ENCODE results near the gene NUBP2.

Gene NUBP2

DNA sequence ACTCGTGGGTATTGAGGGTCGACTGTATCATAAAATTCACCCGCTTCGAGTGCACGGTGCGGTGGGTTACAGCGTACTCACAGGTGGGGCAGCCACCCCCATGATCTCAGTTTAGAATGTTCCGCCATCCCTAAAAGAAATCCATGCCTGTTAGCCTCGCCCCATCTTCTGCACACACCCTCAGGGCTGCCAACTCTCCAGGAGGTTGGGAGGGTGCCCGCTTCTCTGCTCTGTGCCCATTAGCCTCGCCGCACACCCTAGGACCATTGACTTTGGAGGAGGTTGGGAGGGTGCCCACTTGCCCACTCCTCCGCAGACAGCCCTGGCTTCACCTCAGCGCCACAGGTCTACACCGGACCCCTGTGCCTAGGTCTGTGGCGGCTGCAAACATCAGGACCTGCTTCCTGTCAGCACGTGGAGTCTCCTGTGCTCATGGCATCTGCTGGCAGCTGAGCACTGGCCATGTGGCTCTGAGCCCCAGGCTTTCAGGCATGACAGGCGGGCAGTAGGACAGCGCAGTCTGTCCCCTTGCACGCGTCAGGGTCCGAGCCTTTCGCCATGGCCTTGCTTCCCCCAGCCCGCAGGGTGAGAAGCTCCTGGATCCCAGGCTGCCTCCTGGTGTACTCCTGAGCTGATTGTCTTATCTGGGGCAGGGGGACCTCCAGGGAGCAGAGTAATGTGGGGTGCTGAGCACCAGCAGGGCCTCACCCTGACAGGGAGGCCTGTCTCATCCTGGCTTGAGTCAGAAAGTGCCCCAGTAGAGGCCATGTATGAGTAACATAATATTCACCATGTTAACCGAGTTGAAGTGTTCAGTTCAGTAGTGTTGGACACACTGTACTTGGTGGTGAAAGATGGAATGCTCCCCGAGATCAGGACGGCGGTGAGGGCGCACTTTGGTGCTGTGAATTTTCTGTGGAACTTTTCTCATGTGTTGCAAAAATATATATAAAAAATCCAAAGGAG is 33.3 kb upstream of the NUBP2 start:
- no peak overlapping the region for H4K8ac ChIP-seq (ENCODE audit: low read depth, low read length)
- no peak overlapping the region for H3K9ac ChIP-seq (ENCODE audit: low read depth, low read length, poor library complexity)
- H3K18ac ChIP-seq (ENCODE audit: low read length): no peak overlapping the region
- no CpG with 5 or more reads among the region's 29 CpGs for WGBS, 2 donors (ENCODE audit: extremely low coverage in 2 of 2, insufficient read length in 2 of 2, insufficient replicate concordance in 1 of 2)
- no peak overlapping the region for H2BK120ac ChIP-seq (ENCODE audit: low read depth, low read length)
- H3K9me3 ChIP-seq (replicated peaks in 1 of 2; ENCODE audit: control insufficient read depth in 2 of 2, insufficient read depth in 1 of 2, low read depth in 1 of 2, low read length in 2 of 2): peaks cover 0 to 1% of the 10 kb centered on the region in 2 donors
- peak overlapping the region in 1 of 2 donors; percentile 3 for H3K4me3 ChIP-seq (ENCODE audit: low read length in 2 of 2)
- no peak overlapping the region for H3K4me2 ChIP-seq (ENCODE audit: insufficient read depth, low read length, poor library complexity, severe bottlenecking)
- no peak overlapping the region for H4K91ac ChIP-seq (ENCODE audit: low read depth, low read length, poor library complexity)
- H3K27me3 ChIP-seq (ENCODE audit: control insufficient read depth in 3 of 3, insufficient read depth in 3 of 3, low read depth in 1 of 3, low read length in 3 of 3): no peaks in the 10 kb centered on the region
- peak overlapping the region; percentile 5 for H3K23ac ChIP-seq (ENCODE audit: low read depth, low read length, poor library complexity)
- no peak overlapping the region for H2AFZ ChIP-seq (ENCODE audit: low read length)
- no peaks in the 10 kb centered on the region for H3K4me1 ChIP-seq (ENCODE audit: control insufficient read depth in 2 of 2, insufficient read depth in 1 of 2, low read depth in 1 of 2, low read length in 2 of 2)
- DNase-seq (ENCODE audit: low spot score): no peak
- H2BK12ac ChIP-seq (ENCODE audit: low read length): no peak overlapping the region
- H2BK5ac ChIP-seq (ENCODE audit: low read length): no peak overlapping the region
- no peak overlapping the region for H2AK5ac ChIP-seq (ENCODE audit: low read depth, low read length)
- no peak overlapping the region for H2BK15ac ChIP-seq (ENCODE audit: low read length)
- no peak overlapping the region for H3K4ac ChIP-seq (ENCODE audit: low read length)
- peaks cover 1% of the 10 kb centered on the region for H3K79me1 ChIP-seq (ENCODE audit: low read depth, low read length)
- no peak overlapping the region for H3K27ac ChIP-seq (replicated peaks; ENCODE audit: low read length)
- H3K14ac ChIP-seq (ENCODE audit: low read length): no peak overlapping the region
- peaks cover 41 to 80% of the 10 kb centered on the region in 2 donors for H3K36me3 ChIP-seq (replicated peaks in 1 of 2; ENCODE audit: control insufficient read depth in 2 of 2, insufficient read depth in 2 of 2, low read length in 2 of 2)

DNA sequence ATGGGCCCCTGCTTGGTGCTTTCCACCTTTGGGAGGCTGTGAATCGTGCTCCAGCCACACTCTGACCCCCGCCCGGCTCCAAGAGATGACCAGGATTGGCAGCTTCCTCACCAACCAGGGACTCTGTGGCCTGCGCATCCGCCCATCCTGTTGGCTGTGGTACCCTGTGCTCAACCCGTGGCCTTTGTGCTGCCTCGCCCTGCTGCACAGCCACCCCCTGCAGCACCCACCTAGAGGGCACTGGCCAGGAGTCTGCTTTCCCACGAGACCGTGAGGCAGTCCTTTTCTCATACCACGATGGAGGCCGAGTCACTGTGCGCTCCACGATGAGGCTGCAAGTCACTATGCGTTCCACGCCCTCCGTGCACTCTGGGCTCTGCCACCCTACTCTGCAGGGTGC is 30.8 kb upstream of the NUBP2 start:
- H3K4me2 ChIP-seq (ENCODE audit: insufficient read depth, low read length, poor library complexity, severe bottlenecking): no peak overlapping the region
- H3K27me3 ChIP-seq (ENCODE audit: control insufficient read depth in 3 of 3, insufficient read depth in 3 of 3, low read depth in 1 of 3, low read length in 3 of 3): no peaks in the 10 kb centered on the region
- H3K14ac ChIP-seq (ENCODE audit: low read length): no peak overlapping the region
- no peak overlapping the region for H3K23ac ChIP-seq (ENCODE audit: low read depth, low read length, poor library complexity)
- H3K79me1 ChIP-seq (ENCODE audit: low read depth, low read length): no peaks in the 10 kb centered on the region
- H4K91ac ChIP-seq (ENCODE audit: low read depth, low read length, poor library complexity): no peak overlapping the region
- H3K9me3 ChIP-seq (replicated peaks in 1 of 2; ENCODE audit: control insufficient read depth in 2 of 2, insufficient read depth in 1 of 2, low read depth in 1 of 2, low read length in 2 of 2): no peaks in the 10 kb centered on the region
- H3K4ac ChIP-seq (ENCODE audit: low read length): no peak overlapping the region
- H2BK15ac ChIP-seq (ENCODE audit: low read length): no peak overlapping the region
- H3K4me3 ChIP-seq (ENCODE audit: low read length in 2 of 2): peak overlapping the region in 1 of 2 donors; percentile 24
- H2BK5ac ChIP-seq (ENCODE audit: low read length): no peak overlapping the region
- peak overlapping the region; percentile 75 for H2BK12ac ChIP-seq (ENCODE audit: low read length)
- no peak overlapping the region for H3K18ac ChIP-seq (ENCODE audit: low read length)
- H3K9ac ChIP-seq (ENCODE audit: low read depth, low read length, poor library complexity): peak overlapping the region; percentile 50
- peaks cover 38 to 76% of the 10 kb centered on the region in 2 donors for H3K36me3 ChIP-seq (replicated peaks in 1 of 2; ENCODE audit: control insufficient read depth in 2 of 2, insufficient read depth in 2 of 2, low read length in 2 of 2)
- H2BK120ac ChIP-seq (ENCODE audit: low read depth, low read length): no peak overlapping the region
- H2AK5ac ChIP-seq (ENCODE audit: low read depth, low read length): no peak overlapping the region
- no peaks in the 10 kb centered on the region for H3K4me1 ChIP-seq (ENCODE audit: control insufficient read depth in 2 of 2, insufficient read depth in 1 of 2, low read depth in 1 of 2, low read length in 2 of 2)
- no peak overlapping the region for H4K8ac ChIP-seq (ENCODE audit: low read depth, low read length)
- H3K27ac ChIP-seq (replicated peaks; ENCODE audit: low read length): no peak overlapping the region
- no peak overlapping the region for H2AFZ ChIP-seq (ENCODE audit: low read length)
- no peak for DNase-seq (ENCODE audit: low spot score)
- no CpG with 5 or more reads among the region's 16 CpGs for WGBS, 2 donors (ENCODE audit: extremely low coverage in 2 of 2, insufficient read length in 2 of 2, insufficient replicate concordance in 1 of 2)

DNA sequence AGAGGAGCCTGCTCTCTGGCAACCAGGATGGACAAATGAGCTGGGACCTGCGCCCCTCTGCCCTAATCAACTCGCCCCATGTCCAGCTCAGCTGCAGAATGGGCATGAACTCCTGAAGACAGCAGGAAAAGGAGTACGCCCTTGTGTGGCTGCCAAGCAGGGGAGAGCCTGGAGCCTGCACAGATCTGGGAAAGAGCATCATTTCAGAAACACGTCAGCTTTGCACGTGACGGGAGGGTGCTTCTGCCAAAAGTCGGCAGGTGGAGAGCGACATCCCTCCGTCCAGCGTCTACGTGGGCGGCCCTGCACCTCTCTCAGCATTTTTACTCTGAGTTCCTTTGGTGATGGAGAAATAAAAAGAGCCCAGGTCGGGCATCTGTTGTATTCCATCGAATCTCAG is 29.9 kb upstream of the NUBP2 start:
- no peak overlapping the region for H2BK5ac ChIP-seq (ENCODE audit: low read length)
- no peak overlapping the region for H2BK12ac ChIP-seq (ENCODE audit: low read length)
- H2AFZ ChIP-seq (ENCODE audit: low read length): no peak overlapping the region
- H4K8ac ChIP-seq (ENCODE audit: low read depth, low read length): no peak overlapping the region
- H4K91ac ChIP-seq (ENCODE audit: low read depth, low read length, poor library complexity): no peak overlapping the region
- H2BK120ac ChIP-seq (ENCODE audit: low read depth, low read length): no peak overlapping the region
- peaks cover 31 to 74% of the 10 kb centered on the region in 2 donors for H3K36me3 ChIP-seq (replicated peaks in 1 of 2; ENCODE audit: control insufficient read depth in 2 of 2, insufficient read depth in 2 of 2, low read length in 2 of 2)
- no CpG with 5 or more reads among the region's 14 CpGs for WGBS, 2 donors (ENCODE audit: extremely low coverage in 2 of 2, insufficient read length in 2 of 2, insufficient replicate concordance in 1 of 2)
- H3K27ac ChIP-seq (replicated peaks; ENCODE audit: low read length): no peak overlapping the region
- H2BK15ac ChIP-seq (ENCODE audit: low read length): no peak overlapping the region
- peak overlapping the region; percentile 21 for H3K9ac ChIP-seq (ENCODE audit: low read depth, low read length, poor library complexity)
- no peak overlapping the region for H3K18ac ChIP-seq (ENCODE audit: low read length)
- H3K4me2 ChIP-seq (ENCODE audit: insufficient read depth, low read length, poor library complexity, severe bottlenecking): no peak overlapping the region
- H3K4ac ChIP-seq (ENCODE audit: low read length): no peak overlapping the region
- H3K4me3 ChIP-seq (ENCODE audit: low read length in 2 of 2): peak overlapping the region in 1 of 2 donors; percentile 14
- H3K79me1 ChIP-seq (ENCODE audit: low read depth, low read length): no peaks in the 10 kb centered on the region
- H2AK5ac ChIP-seq (ENCODE audit: low read depth, low read length): no peak overlapping the region
- H3K9me3 ChIP-seq (replicated peaks in 1 of 2; ENCODE audit: control insufficient read depth in 2 of 2, insufficient read depth in 1 of 2, low read depth in 1 of 2, low read length in 2 of 2): no peaks in the 10 kb centered on the region
- H3K27me3 ChIP-seq (ENCODE audit: control insufficient read depth in 3 of 3, insufficient read depth in 3 of 3, low read depth in 1 of 3, low read length in 3 of 3): no peaks in the 10 kb centered on the region
- H3K23ac ChIP-seq (ENCODE audit: low read depth, low read length, poor library complexity): no peak overlapping the region
- H3K14ac ChIP-seq (ENCODE audit: low read length): no peak overlapping the region
- no peaks in the 10 kb centered on the region for H3K4me1 ChIP-seq (ENCODE audit: control insufficient read depth in 2 of 2, insufficient read depth in 1 of 2, low read depth in 1 of 2, low read length in 2 of 2)
- no peak for DNase-seq (ENCODE audit: low spot score)

DNA sequence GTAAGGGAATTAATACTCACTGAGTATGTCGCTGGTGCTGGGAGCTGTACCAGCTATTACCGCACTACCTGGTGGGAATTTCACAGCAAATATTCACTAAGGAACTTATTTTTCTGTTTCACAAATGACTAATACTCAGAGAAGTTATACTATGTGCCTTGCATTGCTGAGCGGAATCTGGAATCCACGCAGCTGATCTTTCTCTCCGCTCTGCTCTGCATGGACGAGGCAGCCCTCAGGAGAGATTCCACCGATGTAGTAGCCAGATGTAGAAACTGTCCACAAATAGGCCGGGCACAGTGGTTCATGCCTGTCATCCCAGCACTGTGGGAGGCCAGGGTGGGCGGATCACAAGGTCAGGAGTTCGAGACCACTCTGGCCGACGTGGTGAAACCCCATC is 28.6 kb upstream of the NUBP2 start:
- H3K4ac ChIP-seq (ENCODE audit: low read length): no peak overlapping the region
- H3K9ac ChIP-seq (ENCODE audit: low read depth, low read length, poor library complexity): no peak overlapping the region
- H3K9me3 ChIP-seq (replicated peaks in 1 of 2; ENCODE audit: control insufficient read depth in 2 of 2, insufficient read depth in 1 of 2, low read depth in 1 of 2, low read length in 2 of 2): no peaks in the 10 kb centered on the region
- H2BK5ac ChIP-seq (ENCODE audit: low read length): no peak overlapping the region
- no peak overlapping the region for H3K18ac ChIP-seq (ENCODE audit: low read length)
- whole genome bisulfite sequencing, 2 donors (ENCODE audit: extremely low coverage in 2 of 2, insufficient read length in 2 of 2, insufficient replicate concordance in 1 of 2): no CpG with 5 or more reads among the region's 12 CpGs
- no peak overlapping the region for H4K8ac ChIP-seq (ENCODE audit: low read depth, low read length)
- no peak overlapping the region for H3K4me3 ChIP-seq (ENCODE audit: low read length in 2 of 2)
- H4K91ac ChIP-seq (ENCODE audit: low read depth, low read length, poor library complexity): no peak overlapping the region
- no peaks in the 10 kb centered on the region for H3K27me3 ChIP-seq (ENCODE audit: control insufficient read depth in 3 of 3, insufficient read depth in 3 of 3, low read depth in 1 of 3, low read length in 3 of 3)
- no peak overlapping the region for H2BK120ac ChIP-seq (ENCODE audit: low read depth, low read length)
- no peak overlapping the region for H2BK12ac ChIP-seq (ENCODE audit: low read length)
- H3K4me1 ChIP-seq (ENCODE audit: control insufficient read depth in 2 of 2, insufficient read depth in 1 of 2, low read depth in 1 of 2, low read length in 2 of 2): no peaks in the 10 kb centered on the region
- no peak overlapping the region for H3K4me2 ChIP-seq (ENCODE audit: insufficient read depth, low read length, poor library complexity, severe bottlenecking)
- no peak for DNase-seq (ENCODE audit: low spot score)
- no peak overlapping the region for H3K14ac ChIP-seq (ENCODE audit: low read length)
- no peak overlapping the region for H2AK5ac ChIP-seq (ENCODE audit: low read depth, low read length)
- no peak overlapping the region for H3K23ac ChIP-seq (ENCODE audit: low read depth, low read length, poor library complexity)
- peaks cover 22 to 63% of the 10 kb centered on the region in 2 donors for H3K36me3 ChIP-seq (replicated peaks in 1 of 2; ENCODE audit: control insufficient read depth in 2 of 2, insufficient read depth in 2 of 2, low read length in 2 of 2)
- no peak overlapping the region for H3K27ac ChIP-seq (replicated peaks; ENCODE audit: low read length)
- H2BK15ac ChIP-seq (ENCODE audit: low read length): no peak overlapping the region
- no peak overlapping the region for H2AFZ ChIP-seq (ENCODE audit: low read length)
- no peaks in the 10 kb centered on the region for H3K79me1 ChIP-seq (ENCODE audit: low read depth, low read length)
